Stimulated activated CD8-positive, alpha-beta memory T cell treated with anti-CD3 and anti-CD28 coated beads, Interleukin-15, amount 100 ng/mL, for 4 hours (primary cell): ENCODE data around the gene GLB1L.
A peak's percentile ranks its signal among the peaks of the same experiment; 100 is the strongest.
"Not testable (repeated sequence)": the region's sequence is repeated elsewhere in the genome, so short reads cannot be mapped to it uniquely, and the experiment has no call there.

Experiments
- DNase-seq, 2 donors: peaks; one replicate each; pipeline ENCODE4 v3.0.0-alpha.2; 2020; ENCODE audit warnings: low read depth in 2 of 2

Gene GLB1L

DNA sequence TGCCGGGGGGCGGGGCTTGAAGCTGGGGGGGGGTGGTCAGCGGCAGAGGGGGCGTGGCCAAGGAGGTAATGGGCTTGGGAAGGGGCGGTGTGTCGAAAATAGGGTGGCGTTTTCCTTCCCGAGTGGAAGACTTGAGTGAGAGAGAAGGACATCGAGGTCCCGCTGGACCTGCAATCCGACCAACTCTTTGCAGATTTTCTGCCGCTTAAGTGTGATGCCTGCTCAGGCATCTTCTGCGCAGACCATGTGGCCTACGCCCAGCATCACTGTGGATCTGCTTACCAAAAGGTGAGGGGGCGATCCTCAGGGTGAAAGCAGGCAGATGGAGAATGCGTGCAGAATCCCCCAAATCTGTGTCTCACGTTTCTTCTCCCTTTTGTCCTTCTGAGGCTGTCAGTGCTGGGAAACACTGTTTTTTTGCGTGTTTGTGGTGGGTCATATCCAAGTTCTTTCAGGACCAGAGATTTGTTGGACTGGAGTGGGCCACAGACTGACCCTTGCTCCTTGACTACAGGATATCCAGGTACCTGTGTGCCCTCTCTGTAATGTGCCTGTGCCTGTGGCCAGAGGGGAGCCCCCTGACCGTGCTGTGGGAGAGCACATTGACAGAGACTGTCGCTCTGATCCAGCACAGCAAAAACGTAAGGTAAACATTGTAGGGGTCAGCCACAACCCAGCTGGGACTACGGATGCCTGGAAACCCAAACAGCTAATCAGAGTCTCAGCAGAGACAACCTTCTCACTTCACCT, 37.9 kb downstream of the GLB1L start:
- no peak for DNase-seq

DNA sequence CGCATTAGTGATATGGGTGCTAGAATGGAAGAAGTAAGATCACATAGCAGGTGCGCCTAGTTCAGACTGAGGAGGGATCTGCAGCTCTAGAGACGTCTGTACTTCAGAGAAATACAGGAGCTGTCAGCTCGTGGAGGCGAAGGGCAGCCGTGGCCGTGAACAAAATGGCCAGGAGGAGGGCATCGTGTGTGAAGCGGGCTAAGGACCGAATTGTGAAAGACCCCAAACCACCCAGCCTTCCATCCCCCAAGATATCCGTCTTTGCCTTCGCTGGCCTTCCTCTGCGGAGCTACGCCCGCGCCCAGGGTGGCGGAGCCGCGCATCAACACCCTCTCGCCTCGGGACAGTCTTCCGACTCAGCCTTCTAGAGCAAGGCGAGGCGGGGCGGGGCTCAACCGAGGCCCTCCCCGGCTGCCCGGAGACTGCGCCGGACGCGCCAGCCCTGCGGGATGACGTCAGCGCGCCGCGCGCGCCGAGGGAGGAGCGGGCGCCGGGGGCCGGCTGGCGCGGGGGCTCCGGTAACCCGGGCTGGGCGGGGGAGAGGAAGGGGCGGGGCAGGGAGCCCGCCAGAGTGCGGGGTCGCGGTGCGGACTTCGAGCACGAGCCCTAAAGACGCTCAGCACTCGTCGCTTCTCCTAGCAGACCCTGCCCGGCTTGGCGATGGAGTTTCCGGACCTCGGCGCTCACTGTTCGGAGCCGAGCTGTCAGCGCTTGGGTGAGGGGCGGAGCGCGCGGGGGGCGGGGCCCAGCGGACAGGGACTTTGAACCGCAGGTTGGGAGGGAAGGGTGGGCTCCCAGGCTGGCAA, 38.7 kb downstream of the GLB1L start, which contains the start of gene ZFAND2B:
ZFAND2B (plus strand) TSS at position 455 of the 806 bp plus-strand sequence; CDS start at position 661, 206 bp downstream.
- DNase-seq: peak; percentile 84 to 92

DNA sequence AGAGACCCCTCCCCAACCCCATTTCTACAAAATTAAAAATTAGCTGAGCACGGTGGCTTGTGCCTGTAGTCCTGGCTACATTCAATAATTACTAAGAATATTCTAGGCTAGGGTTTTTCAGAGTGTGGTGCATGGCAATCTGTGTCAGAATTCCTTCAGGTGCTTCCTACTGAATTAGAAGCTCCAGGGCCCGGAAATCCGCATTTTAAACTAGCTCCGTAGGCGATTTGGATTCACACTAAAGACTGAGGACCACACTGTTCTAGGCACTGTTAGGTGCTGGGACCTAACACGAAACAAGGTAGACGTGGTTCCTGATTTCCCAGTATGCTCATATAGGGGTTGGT, 39.3 kb downstream of the GLB1L start:
- DNase-seq: no peak

DNA sequence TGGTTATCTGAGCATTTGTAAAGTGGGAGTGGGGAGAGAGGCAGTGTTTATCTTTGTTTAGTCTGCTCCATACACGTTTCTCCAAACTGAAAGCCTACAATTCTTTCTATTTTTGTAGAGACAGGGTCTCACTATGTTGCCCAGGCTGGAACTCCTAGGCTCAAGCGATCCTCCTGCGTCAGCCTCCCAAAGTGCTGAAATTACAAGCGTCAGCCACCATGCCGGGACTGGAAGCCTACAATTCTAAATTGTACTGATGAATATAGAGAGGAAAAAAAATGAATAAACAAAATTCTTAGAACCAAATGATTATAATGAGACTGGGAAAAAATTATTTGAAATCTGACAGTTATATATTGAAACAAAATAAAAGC, 40.1 kb downstream of the GLB1L start:
- DNase-seq: no peak

DNA sequence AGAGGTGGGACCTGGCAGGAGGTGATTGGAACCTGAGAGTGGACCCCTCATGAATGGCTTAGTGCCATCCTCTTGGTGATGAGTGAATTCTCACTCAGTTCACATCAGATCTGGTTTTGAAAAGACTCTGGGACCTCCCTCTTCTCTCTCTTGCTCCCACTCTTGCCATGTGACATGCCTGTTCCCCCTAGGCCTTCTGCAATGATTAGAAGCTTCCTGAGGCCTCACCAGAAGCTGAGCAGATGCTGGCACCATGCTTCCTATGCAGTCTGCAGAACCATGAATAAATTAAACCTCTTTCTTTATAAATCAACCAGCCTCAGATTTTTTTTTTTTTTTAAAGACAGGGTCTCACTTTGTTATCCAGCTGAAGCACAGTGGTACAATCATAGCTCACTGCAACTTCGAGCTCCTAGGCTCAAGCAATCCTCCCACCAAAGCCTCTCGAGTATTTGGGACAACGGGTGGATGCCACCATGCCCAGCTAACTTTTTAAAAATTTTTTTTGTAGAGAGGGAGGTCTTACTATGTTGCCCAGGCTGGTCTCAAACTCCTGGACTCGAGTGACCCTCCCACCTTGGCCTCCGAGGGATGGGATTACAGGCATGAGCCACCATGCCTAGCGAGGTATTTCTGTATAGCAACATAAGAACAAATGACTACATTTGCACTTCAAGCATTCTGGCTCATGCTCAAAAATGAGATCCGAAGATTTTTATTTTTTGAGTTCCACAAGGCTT, 40.6 kb downstream of the GLB1L start:
- no peak for DNase-seq

DNA sequence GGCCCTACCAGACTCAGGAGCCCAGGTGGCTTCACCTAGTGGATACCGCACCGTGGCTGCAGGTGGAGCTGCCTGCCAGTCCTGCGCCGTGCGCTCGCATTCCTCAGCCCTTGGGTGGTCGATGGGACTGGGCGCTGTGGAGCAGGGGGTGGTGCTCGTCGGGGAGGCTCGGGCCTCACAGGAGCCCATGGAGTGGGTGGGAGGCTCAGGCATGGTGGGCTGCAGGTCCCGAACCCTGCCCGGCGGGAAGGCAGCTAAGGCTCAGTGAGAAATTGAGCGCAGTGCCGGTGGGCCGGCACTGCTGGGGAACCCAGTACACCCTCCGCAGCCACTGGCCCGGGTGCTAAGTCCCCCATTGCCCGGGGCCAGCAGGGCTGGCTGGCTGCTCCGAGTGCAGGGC, 43.9 kb downstream of the GLB1L start:
- DNase-seq: not testable (repeated sequence)

DNA sequence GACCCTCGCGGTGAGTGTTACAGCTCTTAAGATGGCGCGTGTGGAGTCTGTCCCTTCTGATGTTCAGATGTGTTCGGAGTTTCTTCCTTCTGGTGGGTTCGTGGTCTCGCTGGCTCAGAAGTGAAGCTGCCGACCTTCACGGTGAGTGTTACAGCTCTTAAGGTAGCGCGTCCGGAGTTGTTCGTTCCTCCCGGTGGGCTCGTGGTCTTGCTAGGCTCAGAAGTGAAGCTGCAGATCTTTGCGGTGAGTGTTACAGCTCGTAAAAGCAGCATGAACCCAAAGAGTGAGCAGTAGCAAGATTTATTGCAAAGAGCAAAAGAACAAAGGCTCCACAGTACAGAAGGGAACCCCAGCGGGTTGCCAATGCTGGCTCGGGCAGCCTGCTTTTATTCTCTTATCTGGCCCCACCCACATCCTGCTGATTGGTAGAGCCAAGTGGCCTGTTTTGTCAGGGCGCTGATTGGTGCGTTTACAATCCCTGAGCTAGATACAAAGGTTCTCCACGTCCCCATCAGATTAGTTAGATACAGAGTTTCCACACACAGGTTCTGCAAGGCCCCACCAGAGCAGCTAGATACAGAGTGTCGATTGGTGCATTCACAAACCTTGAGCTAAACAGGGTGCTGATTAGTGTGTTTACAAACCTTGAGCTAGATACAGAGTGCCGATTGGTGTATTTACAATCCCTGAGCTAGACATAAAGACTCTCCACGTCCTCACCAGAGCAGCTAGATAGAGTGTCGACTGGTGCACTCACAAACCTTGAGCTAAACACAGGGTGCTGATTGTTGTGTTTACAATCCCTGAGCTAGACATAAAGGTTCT, 44.5 kb downstream of the GLB1L start:
- not testable (repeated sequence) for DNase-seq

DNA sequence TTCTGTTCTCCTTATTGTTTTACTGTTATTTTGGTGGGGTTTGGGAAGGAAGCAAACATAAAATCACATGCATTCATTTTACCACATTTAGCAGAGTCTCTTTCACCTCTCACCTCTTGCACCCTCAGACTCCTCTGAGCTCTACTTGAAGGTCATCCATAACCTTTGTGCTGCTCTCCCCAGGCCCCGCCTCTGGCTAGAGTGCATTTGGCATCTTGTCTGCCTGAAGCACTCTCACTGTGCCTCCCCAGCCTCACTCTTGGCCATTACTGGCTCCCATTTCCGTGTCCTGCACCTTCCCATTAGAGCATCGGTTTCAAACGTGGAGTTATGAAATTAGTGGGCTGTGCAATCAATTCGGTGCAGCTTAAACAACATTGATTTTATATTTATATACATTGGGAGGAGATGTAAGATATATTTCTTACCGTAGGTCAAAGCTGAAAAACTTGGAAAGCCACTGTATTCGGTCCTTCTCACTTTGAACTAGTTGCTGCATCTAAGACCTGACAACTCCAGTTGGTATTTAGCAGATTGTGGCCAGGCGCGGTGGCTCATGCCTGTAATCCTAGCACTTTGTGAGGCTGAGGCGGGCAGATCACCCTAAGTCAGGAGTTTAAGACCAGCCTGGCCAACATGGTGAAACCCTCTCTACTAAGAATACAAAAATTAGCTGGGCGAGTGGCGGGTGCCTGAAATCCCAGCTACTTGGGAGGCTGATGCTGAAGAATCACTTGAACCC, 45.6 kb downstream of the GLB1L start:
- no peak for DNase-seq

DNA sequence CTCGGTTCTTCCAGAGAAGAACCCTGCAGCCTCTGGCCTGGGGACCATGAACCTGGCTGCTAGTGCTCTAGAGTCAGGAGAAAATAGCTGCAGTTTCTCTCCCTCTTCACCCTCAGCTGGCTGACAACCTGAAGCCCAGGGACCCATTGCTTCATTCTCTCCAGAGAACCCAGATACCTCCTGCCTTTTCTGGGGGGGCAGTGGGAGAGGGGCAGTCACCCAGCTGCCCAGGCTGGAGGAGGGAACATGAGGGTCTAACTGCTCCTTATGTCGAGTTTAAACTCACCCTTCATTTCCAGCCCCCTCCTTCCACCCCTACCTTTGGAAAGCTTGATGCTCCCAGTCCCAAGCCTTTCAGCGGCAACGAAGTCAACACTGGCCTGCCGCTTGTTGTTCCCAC, 46.3 kb downstream of the GLB1L start:
- DNase-seq: no peak

DNA sequence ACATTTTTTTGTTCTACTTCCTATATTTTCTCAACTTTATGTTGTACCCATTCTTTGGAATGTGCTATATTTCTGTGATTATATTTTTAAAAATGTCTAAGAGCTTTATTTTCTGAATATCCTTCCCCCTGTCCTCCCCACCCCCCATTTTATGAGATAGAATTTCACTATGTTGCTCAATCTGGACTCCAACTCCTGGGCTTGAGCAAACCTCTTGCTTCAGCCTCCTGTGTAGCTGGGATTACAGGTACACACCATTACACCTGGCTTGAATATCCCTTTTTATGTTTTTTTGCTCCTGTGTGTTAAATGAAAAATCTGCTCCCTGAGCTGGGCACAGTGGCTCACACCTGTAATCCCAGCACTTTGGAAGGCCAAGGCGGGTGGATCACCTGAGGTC, 47.9 kb downstream of the GLB1L start:
- no peak for DNase-seq

DNA sequence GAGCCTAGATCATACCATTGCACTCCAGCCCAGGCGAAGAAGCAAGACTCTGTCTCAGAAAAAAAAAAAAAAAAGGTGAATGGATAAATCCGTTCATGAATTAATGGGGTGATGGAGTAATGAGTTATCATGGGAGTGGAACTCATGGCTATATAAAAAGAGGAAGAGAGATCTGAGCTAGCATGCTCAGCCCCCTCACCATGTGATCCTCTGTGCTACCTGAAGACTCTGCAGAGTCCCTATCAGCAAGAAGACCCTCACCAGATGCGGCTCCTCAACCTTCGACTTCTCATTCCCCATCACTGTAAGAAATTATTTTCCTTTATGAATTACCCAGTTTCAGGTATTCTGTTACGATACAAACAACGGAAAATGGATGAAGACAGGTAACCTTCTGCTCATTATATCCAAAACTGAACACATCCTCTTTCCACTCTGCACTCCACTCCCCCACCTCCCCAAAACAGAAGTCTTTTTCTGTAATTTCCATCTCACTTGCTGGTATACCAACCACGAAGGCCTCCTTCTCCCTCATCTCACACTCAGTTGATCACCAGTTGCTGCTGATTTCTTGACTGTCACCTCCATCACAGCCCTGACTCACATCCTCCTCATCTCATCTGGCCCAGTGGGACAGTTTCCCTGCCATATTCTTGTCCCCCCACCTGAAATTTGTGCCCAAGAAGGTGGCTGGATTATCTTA, 58.3 kb downstream of the GLB1L start:
- DNase-seq: no peak
